Right lobe of liver (tissue), 4 donors: ENCODE data around the gene NR5A2.

Experiments
- POLR2A ChIP-seq: fragments of 450-650 bp; IDR thresholded peaks from one replicate; pipeline ENCODE4 v1.6.1; 2017; ENCODE audit warnings: antibody characterized with exemption, mild to moderate bottlenecking
- TF ChIP-seq, protein P1 (sequence below), 4 donors: fragments of 200-600 bp in 3 of 4; fragments of 450-650 bp in 1 of 4; IDR thresholded peaks; one replicate each; pipeline versions ENCODE4 v1.5.1 to v1.8.0; 2016 to 2022; ENCODE audit warnings: antibody characterized with exemption in 4 of 4, mild to moderate bottlenecking in 2 of 4
- donor health status: DM: no; HTN: no; CAD: no.
- donor health status: DM: no; HTN: no; CAD: no.
- donor health status: DM: no; HTN: yes; CAD: no.

DNA sequence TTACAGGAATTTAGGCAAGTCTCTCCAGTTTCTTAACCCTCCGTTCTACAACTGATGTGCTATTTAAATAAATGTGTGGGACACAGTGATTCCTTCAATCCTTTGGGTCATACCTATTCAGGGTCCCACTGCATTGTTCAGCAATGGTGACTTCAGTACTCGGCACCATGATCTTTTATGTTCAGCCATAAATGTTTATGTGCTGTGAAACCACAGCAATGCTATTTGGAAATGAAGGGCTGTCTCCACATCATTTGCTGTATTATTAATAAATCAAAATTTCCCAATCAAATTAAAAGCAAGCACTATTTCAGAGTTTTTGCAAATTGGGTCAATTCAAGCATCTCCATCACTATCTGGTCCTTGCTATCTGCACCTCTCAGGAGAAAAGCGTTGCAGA is 84.8 kb downstream of the NR5A2 start:
- no peak for TF ChIP-seq POLR2A
- TF ChIP-seq, protein P1, sequence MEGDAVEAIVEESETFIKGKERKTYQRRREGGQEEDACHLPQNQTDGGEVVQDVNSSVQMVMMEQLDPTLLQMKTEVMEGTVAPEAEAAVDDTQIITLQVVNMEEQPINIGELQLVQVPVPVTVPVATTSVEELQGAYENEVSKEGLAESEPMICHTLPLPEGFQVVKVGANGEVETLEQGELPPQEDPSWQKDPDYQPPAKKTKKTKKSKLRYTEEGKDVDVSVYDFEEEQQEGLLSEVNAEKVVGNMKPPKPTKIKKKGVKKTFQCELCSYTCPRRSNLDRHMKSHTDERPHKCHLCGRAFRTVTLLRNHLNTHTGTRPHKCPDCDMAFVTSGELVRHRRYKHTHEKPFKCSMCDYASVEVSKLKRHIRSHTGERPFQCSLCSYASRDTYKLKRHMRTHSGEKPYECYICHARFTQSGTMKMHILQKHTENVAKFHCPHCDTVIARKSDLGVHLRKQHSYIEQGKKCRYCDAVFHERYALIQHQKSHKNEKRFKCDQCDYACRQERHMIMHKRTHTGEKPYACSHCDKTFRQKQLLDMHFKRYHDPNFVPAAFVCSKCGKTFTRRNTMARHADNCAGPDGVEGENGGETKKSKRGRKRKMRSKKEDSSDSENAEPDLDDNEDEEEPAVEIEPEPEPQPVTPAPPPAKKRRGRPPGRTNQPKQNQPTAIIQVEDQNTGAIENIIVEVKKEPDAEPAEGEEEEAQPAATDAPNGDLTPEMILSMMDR (IDR thresholded peaks at IDR 0.05) = no peak
